ENCODE results near the gene TSC2.

TSC2 gene

GRCh38 chr16:2071454-2072202, 23.8 kb downstream of the TSC2 start:
- no peak for DNase-seq (ENCODE audit: low read depth)

GRCh38 chr16:2072926-2073325, 25.1 kb downstream of the TSC2 start:
- DNase-seq (ENCODE audit: low read depth): no peak

- DNase-seq (ENCODE audit: low read depth): no peak
These were observed 26.3 kb downstream of the TSC2 start for GRCh38 chr16:2074071-2074470.

GRCh38 chr16:2075631-2076030, 27.8 kb downstream of the TSC2 start:
- DNase-seq (ENCODE audit: low read depth): no peak

- no peak for DNase-seq (ENCODE audit: low read depth)
These were observed 28.5 kb downstream of the TSC2 start for GRCh38 chr16:2076072-2076865.

- DNase-seq (ENCODE audit: low read depth): no peak
These were observed 29.2 kb downstream of the TSC2 start for GRCh38 chr16:2077016-2077415.

GRCh38 chr16:2077696-2078095, 29.9 kb downstream of the TSC2 start:
- no peak for DNase-seq (ENCODE audit: low read depth)

GRCh38 chr16:2078096-2078495, 30.3 kb downstream of the TSC2 start:
- DNase-seq (ENCODE audit: low read depth): no peak

- no peak for DNase-seq (ENCODE audit: low read depth)
These were observed 30.9 kb downstream of the TSC2 start for GRCh38 chr16:2078691-2079090.

- DNase-seq (ENCODE audit: low read depth): no peak
These were observed 31.6 kb downstream of the TSC2 start for GRCh38 chr16:2079311-2079800.

GRCh38 chr16:2079991-2080390, 32.2 kb downstream of the TSC2 start:
- DNase-seq (ENCODE audit: low read depth): no peak

- no peak for DNase-seq (ENCODE audit: low read depth)
These were observed 33.7 kb downstream of the TSC2 start for GRCh38 chr16:2081201-2082084.

GRCh38 chr16:2082171-2082982, 34.6 kb downstream of the TSC2 start:
- DNase-seq (ENCODE audit: low read depth): no peak

GRCh38 chr16:2082983-2083364, 35.2 kb downstream of the TSC2 start:
- no peak for DNase-seq (ENCODE audit: low read depth)

GRCh38 chr16:2083409-2083808, 35.6 kb downstream of the TSC2 start:
- DNase-seq (ENCODE audit: low read depth): no peak

GRCh38 chr16:2083876-2084780, 36.3 kb downstream of the TSC2 start:
- no peak for DNase-seq (ENCODE audit: low read depth)

- DNase-seq (ENCODE audit: low read depth): no peak
These were observed 37.3 kb downstream of the TSC2 start for GRCh38 chr16:2084895-2085625.

- DNase-seq (ENCODE audit: low read depth): no peak
These were observed 37.9 kb downstream of the TSC2 start for GRCh38 chr16:2085669-2086068.

GRCh38 chr16:2086106-2086742, 38.4 kb downstream of the TSC2 start:
- DNase-seq (ENCODE audit: low read depth): no peak

Measured in fibroblast of the conjunctiva (primary cell).